DOHH2 (cell line): ENCODE results near the gene PPP1R13B.

Experiments used
- H3F3A ChIP-seq: fragments of 200-600 bp; sonication (generic), shearing (Covaris generic); 2 replicates; pipeline ENCODE4 v1.6.0; 2016; ENCODE audit warnings: antibody characterized with exemption, mild to moderate bottlenecking; ENCODE audit not compliant: control insufficient read depth, insufficient read depth
- H3K27ac ChIP-seq: fragments of 200-600 bp; sonication (generic); 2 replicates; pipeline ENCODE4 v1.5.1; 2014; ENCODE audit warnings: low read depth, mild to moderate bottlenecking, low read length, moderate library complexity
- H3K27me3 ChIP-seq: fragments of 200-600 bp; sonication (generic); 2 replicates; pipeline ENCODE4 v1.6.1; 2014; ENCODE audit warnings: mild to moderate bottlenecking, low read length, mixed read lengths; ENCODE audit not compliant: control insufficient read depth
- H3K36me3 ChIP-seq: fragments of 200-600 bp; sonication (generic); 2 replicates; pipeline ENCODE4 v1.6.1; 2014; ENCODE audit warnings: mild to moderate bottlenecking, low read length, moderate library complexity, mixed read lengths; ENCODE audit not compliant: control insufficient read depth
- H3K4me1 ChIP-seq: fragments of 200-600 bp; sonication (generic); 2 replicates; pipeline ENCODE4 v1.6.1; 2014; ENCODE audit warnings: mild to moderate bottlenecking, low read length, mixed read lengths; ENCODE audit not compliant: control insufficient read depth
- H3K4me2 ChIP-seq: fragments of 200-600 bp; sonication (generic); 2 replicates; pipeline ENCODE4 v1.6.0; 2014; ENCODE audit warnings: mild to moderate bottlenecking, low read length, moderate library complexity
- H3K4me3 ChIP-seq: fragments of 200-600 bp; sonication (generic); 2 replicates; pipeline ENCODE4 v1.5.1; 2014; ENCODE audit warnings: mild to moderate bottlenecking, low read length, mixed read lengths
- H3K79me2 ChIP-seq: fragments of 200-600 bp; sonication (generic); 2 replicates; pipeline ENCODE4 v1.6.1; 2014; ENCODE audit warnings: mild to moderate bottlenecking, low read length, mixed read lengths; ENCODE audit not compliant: control insufficient read depth
- H3K9me2 ChIP-seq: fragments of 200-600 bp; sonication (generic); replicated peaks from 2 replicates; pipeline ENCODE4 v1.6.1; 2014; ENCODE audit warnings: mild to moderate bottlenecking, low read length, mixed read lengths; ENCODE audit not compliant: control insufficient read depth
- H3K9me3 ChIP-seq: fragments of 200-600 bp; sonication (generic); 2 replicates; pipeline ENCODE4 v1.6.1; 2014; ENCODE audit warnings: antibody characterized with exemption, low read length, mixed read lengths; ENCODE audit not compliant: control insufficient read depth, insufficient read depth
- H4K20me1 ChIP-seq: fragments of 200-600 bp; sonication (generic); 2 replicates; pipeline ENCODE4 v1.6.0; 2014; ENCODE audit warnings: low read depth, mild to moderate bottlenecking, antibody characterized with exemption, low read length, moderate library complexity; ENCODE audit not compliant: control insufficient read depth, insufficient read depth
- CTCF ChIP-seq: fragments of 200-600 bp; sonication (generic); IDR thresholded peaks from one replicate; pipeline ENCODE4 v1.5.1; 2014; ENCODE audit warnings: antibody characterized with exemption, mild to moderate bottlenecking, low read depth, low read length; ENCODE audit not compliant: poor library complexity, severe bottlenecking
- EZH2phosphoT487 ChIP-seq: fragments of 200-600 bp; sonication (generic); IDR thresholded peaks from 2 replicates; pipeline ENCODE4 v1.6.1; 2017; ENCODE audit warnings: borderline replicate concordance, mild to moderate bottlenecking, antibody characterized with exemption, low read length, moderate library complexity, mixed read lengths

PPP1R13B gene

GRCh38 chr14:103687712-103688111 is 159.7 kb downstream of the PPP1R13B start:
- peaks cover 26% of the 10 kb centered on the region for H3K79me2 ChIP-seq
- peaks cover 58% of the 10 kb centered on the region for H3K36me3 ChIP-seq
- no peaks in the 10 kb centered on the region for H3K9me3 ChIP-seq
- peaks cover 42% of the 10 kb centered on the region for H3F3A ChIP-seq
- no peaks in the 10 kb centered on the region for H4K20me1 ChIP-seq
- H3K9me2 ChIP-seq, result no peaks in the 10 kb centered on the region
- H3K4me2 ChIP-seq, result no peak overlapping the region
- no peaks in the 10 kb centered on the region for H3K27me3 ChIP-seq
- no peak overlapping the region for H3K27ac ChIP-seq
- H3K4me3 ChIP-seq, result no peak overlapping the region
- peaks cover 44% of the 10 kb centered on the region for H3K4me1 ChIP-seq
- TF ChIP-seq EZH2phosphoT487, result no peak
- TF ChIP-seq CTCF, result no peak

GRCh38 chr14:103686831-103687485 is 160.4 kb downstream of the PPP1R13B start:
- H3K9me3 ChIP-seq, result no peaks in the 10 kb centered on the region
- no peak overlapping the region for H3K4me3 ChIP-seq
- H3K79me2 ChIP-seq, result peaks cover 21% of the 10 kb centered on the region
- no peaks in the 10 kb centered on the region for H3K27me3 ChIP-seq
- TF ChIP-seq EZH2phosphoT487 (no peak), CTCF (no peak)
- H3K9me2 ChIP-seq, result no peaks in the 10 kb centered on the region
- H3F3A ChIP-seq, result peaks cover 34% of the 10 kb centered on the region
- no peak overlapping the region for H3K4me2 ChIP-seq
- peaks cover 37% of the 10 kb centered on the region for H3K4me1 ChIP-seq
- no peak overlapping the region for H3K27ac ChIP-seq
- H4K20me1 ChIP-seq, result no peaks in the 10 kb centered on the region
- H3K36me3 ChIP-seq, result peaks cover 55% of the 10 kb centered on the region

GRCh38 chr14:103685276-103686211 is 161.8 kb downstream of the PPP1R13B start:
- Histone ChIP-seq H3K27ac (no peak overlapping the region), H3K79me2 (peaks cover 23% of the 10 kb centered on the region), H3K9me3 (no peaks in the 10 kb centered on the region), H4K20me1 (no peaks in the 10 kb centered on the region), H3F3A (peaks cover 25% of the 10 kb centered on the region), H3K4me3 (no peak overlapping the region), H3K27me3 (no peaks in the 10 kb centered on the region), H3K4me1 (peaks cover 23% of the 10 kb centered on the region), H3K4me2 (no peak overlapping the region), H3K36me3 (peaks cover 66% of the 10 kb centered on the region), H3K9me2 (no peaks in the 10 kb centered on the region)
- TF ChIP-seq CTCF (no peak), EZH2phosphoT487 (no peak)
